Measurements from ENCODE around the gene KCNQ1. TPM values are rescaled to one million over a fixed set of nuclear protein-coding genes. Genes with fewer than 3 reads are reported as not detected.

Gene KCNQ1
- total and polyA plus RNA-seq, 2 donors (not counting 3 experiments of a cell fraction or from before 2014, with no cell fraction given), result 0.07 to 0.09 TPM

DNA sequence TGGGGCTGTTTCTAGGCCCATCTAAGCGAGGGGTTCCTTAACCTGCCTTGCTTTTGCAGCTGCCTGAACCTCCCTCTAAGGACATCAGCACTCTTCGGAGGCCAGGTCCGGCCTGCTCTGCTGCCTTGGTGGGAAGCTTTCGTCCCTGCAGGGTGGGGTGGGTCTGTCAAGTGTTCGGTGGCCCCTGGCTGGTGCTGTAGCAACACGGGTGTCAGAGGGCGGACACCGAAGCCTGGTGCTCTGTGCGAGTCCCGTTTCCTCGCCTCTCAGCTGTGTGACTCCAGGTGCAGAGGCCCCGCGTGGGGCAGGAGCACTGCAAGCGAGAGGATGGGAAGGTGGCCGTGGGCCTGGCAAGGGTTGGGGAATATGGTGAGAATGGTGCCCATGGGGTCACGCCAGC lies 376.2 kb downstream of the KCNQ1 start:
- TF ChIP-seq JUN (IDR thresholded peaks at IDR 0.05; ENCODE audit: borderline replicate concordance, insufficient read depth, insufficient read length, low read depth), result no peak
- H3K4me1 ChIP-seq (ENCODE audit: control insufficient read depth, extremely low read depth, insufficient read depth, low read length), result no peaks in the 10 kb centered on the region
- no peak overlapping the region for H3K27ac ChIP-seq (ENCODE audit: insufficient read depth, low read depth, low read length)
- H3K4me2 ChIP-seq (ENCODE audit: insufficient read depth, low read length), result no peak overlapping the region
- H4K20me1 ChIP-seq (replicated peaks; ENCODE audit: control insufficient read depth, extremely low read depth, insufficient read depth, low read length), result no peaks in the 10 kb centered on the region
- no peaks in the 10 kb centered on the region for H3K36me3 ChIP-seq (ENCODE audit: control insufficient read depth in 2 of 2, extremely low read depth in 1 of 2, insufficient read depth in 2 of 2, low read length in 2 of 2)
- H3K9me1 ChIP-seq (replicated peaks; ENCODE audit: control insufficient read depth, extremely low read depth, insufficient read depth, low read length), result no peaks in the 10 kb centered on the region
- dilution Hi-C loops (cut with MboI; ENCODE audit: extremely low pct_ligation_motif_present, low sequenced_read_pairs) (no loop called here), intact Hi-C loops (cut with micrococcal nuclease) (no loop called here)
- ChIA-PET CTCF (interaction anchor here (0.5 kb wide), 1 partner anchor 516 kb away, joined by 3 read pairs; no protein-coding TSS in a partner anchor), POLR2A (no interaction called here)
- no peak for DNase-seq (ENCODE audit: low read depth, low spot score)
- H2AFZ ChIP-seq (ENCODE audit: low read depth, low read length), result no peak overlapping the region
- peaks cover 2 to 14% of the 10 kb centered on the region in 2 experiments for H3K27me3 ChIP-seq (ENCODE audit: control insufficient read depth in 2 of 2, insufficient read depth in 2 of 2, low read length in 2 of 2)
- H3K79me2 ChIP-seq (ENCODE audit: control insufficient read depth, insufficient read depth, low read length), result no peaks in the 10 kb centered on the region
- H3K9me3 ChIP-seq (replicated peaks; ENCODE audit: control insufficient read depth, insufficient read depth, low read length), result no peaks in the 10 kb centered on the region
- no peak overlapping the region for H3K4me3 ChIP-seq (replicated peaks in 1 of 3; ENCODE audit: insufficient read depth in 1 of 3, low read depth in 1 of 3, low read length in 3 of 3)
- FAIRE-seq, result no peak
- no TSS peak for BruUV-seq (replicated peaks)
- H3K9ac ChIP-seq (replicated peaks; ENCODE audit: extremely low read depth, insufficient read depth, low read length), result no peak overlapping the region

DNA sequence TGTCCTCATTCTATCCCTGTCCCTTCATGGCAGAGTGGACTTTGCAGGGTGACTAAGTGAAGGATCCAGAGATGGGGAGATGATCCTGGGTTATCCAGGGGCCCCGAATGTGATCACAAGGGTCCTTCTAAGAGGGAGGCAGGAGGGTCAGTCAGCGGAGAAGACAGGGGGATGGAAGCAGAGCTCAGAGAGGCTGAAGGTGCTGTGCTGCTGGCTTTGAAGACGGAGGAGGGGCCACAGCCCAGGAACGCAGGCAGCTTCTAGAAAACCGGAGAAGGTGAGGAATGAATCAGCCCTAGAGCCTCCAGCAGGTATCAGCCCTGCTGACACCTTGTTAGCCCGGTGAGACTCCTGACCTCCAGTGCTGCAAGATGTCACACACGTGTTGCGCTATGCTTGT lies 377.1 kb downstream of the KCNQ1 start:
- Histone ChIP-seq H3K9ac (replicated peaks; ENCODE audit: extremely low read depth, insufficient read depth, low read length) (no peak overlapping the region), H3K36me3 (ENCODE audit: control insufficient read depth in 2 of 2, extremely low read depth in 1 of 2, insufficient read depth in 2 of 2, low read length in 2 of 2) (no peaks in the 10 kb centered on the region), H3K9me1 (replicated peaks; ENCODE audit: control insufficient read depth, extremely low read depth, insufficient read depth, low read length) (no peaks in the 10 kb centered on the region), H3K4me3 (replicated peaks in 1 of 3; ENCODE audit: insufficient read depth in 1 of 3, low read depth in 1 of 3, low read length in 3 of 3) (no peak overlapping the region), H4K20me1 (replicated peaks; ENCODE audit: control insufficient read depth, extremely low read depth, insufficient read depth, low read length) (no peaks in the 10 kb centered on the region), H3K9me3 (replicated peaks; ENCODE audit: control insufficient read depth, insufficient read depth, low read length) (no peaks in the 10 kb centered on the region), H3K4me1 (ENCODE audit: control insufficient read depth, extremely low read depth, insufficient read depth, low read length) (no peaks in the 10 kb centered on the region), H3K27ac (ENCODE audit: insufficient read depth, low read depth, low read length) (no peak overlapping the region), H3K79me2 (ENCODE audit: control insufficient read depth, insufficient read depth, low read length) (no peaks in the 10 kb centered on the region), H2AFZ (ENCODE audit: low read depth, low read length) (no peak overlapping the region), H3K27me3 (ENCODE audit: control insufficient read depth in 2 of 2, insufficient read depth in 2 of 2, low read length in 2 of 2) (peaks cover 4 to 14% of the 10 kb centered on the region in 2 experiments), H3K4me2 (ENCODE audit: insufficient read depth, low read length) (no peak overlapping the region)
- ChIA-PET POLR2A (no interaction called here), CTCF (no interaction called here)
- dilution Hi-C loops (cut with MboI; ENCODE audit: extremely low pct_ligation_motif_present, low sequenced_read_pairs), result no loop called here
- FAIRE-seq, result no peak
- TF ChIP-seq MYC (IDR thresholded peaks at IDR 0.05; ENCODE audit: low read depth, low read length) (no peak), POLR2A (IDR thresholded peaks at IDR 0.05; ENCODE audit: low read depth, low read length) (no peak), GATA2 (IDR thresholded peaks at IDR 0.05; ENCODE audit: insufficient read depth, insufficient read length, low read depth, low read length) (no peak), POLR2AphosphoS5 (IDR thresholded peaks at IDR 0.05; ENCODE audit: insufficient read depth, low read depth, low read length) (no peak), FOS (IDR thresholded peaks at IDR 0.05; ENCODE audit: borderline replicate concordance, insufficient read depth, low read length) (no peak), JUN (IDR thresholded peaks at IDR 0.05; ENCODE audit: borderline replicate concordance, insufficient read depth, insufficient read length, low read depth) (no peak), EZH2 (IDR thresholded peaks at IDR 0.05; ENCODE audit: borderline replicate concordance, low read depth, low read length, severe bottlenecking) (no peak), MAX (IDR thresholded peaks at IDR 0.05; ENCODE audit: insufficient read depth, insufficient read length) (no peak)
- TF ChIP-seq, protein P1, sequence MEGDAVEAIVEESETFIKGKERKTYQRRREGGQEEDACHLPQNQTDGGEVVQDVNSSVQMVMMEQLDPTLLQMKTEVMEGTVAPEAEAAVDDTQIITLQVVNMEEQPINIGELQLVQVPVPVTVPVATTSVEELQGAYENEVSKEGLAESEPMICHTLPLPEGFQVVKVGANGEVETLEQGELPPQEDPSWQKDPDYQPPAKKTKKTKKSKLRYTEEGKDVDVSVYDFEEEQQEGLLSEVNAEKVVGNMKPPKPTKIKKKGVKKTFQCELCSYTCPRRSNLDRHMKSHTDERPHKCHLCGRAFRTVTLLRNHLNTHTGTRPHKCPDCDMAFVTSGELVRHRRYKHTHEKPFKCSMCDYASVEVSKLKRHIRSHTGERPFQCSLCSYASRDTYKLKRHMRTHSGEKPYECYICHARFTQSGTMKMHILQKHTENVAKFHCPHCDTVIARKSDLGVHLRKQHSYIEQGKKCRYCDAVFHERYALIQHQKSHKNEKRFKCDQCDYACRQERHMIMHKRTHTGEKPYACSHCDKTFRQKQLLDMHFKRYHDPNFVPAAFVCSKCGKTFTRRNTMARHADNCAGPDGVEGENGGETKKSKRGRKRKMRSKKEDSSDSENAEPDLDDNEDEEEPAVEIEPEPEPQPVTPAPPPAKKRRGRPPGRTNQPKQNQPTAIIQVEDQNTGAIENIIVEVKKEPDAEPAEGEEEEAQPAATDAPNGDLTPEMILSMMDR (IDR thresholded peaks at IDR 0.05; ENCODE audit: extremely low read depth in 1 of 2, insufficient read depth in 1 of 2, low read depth in 1 of 2, low read length in 2 of 2), result no peak
- DNase-seq (ENCODE audit: low read depth, low spot score), result no peak
- intact Hi-C loops (cut with micrococcal nuclease), result no loop called here
- BruUV-seq (replicated peaks), result no TSS peak
